Measurements from ENCODE around the gene DAGLA.
"Not testable (repeated sequence)": the region's sequence is repeated elsewhere in the genome, so short reads cannot be mapped to it uniquely, and the experiment has no call there.

Gene DAGLA, protein sequence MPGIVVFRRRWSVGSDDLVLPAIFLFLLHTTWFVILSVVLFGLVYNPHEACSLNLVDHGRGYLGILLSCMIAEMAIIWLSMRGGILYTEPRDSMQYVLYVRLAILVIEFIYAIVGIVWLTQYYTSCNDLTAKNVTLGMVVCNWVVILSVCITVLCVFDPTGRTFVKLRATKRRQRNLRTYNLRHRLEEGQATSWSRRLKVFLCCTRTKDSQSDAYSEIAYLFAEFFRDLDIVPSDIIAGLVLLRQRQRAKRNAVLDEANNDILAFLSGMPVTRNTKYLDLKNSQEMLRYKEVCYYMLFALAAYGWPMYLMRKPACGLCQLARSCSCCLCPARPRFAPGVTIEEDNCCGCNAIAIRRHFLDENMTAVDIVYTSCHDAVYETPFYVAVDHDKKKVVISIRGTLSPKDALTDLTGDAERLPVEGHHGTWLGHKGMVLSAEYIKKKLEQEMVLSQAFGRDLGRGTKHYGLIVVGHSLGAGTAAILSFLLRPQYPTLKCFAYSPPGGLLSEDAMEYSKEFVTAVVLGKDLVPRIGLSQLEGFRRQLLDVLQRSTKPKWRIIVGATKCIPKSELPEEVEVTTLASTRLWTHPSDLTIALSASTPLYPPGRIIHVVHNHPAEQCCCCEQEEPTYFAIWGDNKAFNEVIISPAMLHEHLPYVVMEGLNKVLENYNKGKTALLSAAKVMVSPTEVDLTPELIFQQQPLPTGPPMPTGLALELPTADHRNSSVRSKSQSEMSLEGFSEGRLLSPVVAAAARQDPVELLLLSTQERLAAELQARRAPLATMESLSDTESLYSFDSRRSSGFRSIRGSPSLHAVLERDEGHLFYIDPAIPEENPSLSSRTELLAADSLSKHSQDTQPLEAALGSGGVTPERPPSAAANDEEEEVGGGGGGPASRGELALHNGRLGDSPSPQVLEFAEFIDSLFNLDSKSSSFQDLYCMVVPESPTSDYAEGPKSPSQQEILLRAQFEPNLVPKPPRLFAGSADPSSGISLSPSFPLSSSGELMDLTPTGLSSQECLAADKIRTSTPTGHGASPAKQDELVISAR

GRCh38 chr11:61679893-61680621, at the start of gene DAGLA:
Gene DAGLA (plus strand): TSS chr11:61680391. CDS start chr11:61720156, 39,765 bp downstream.
- no peak for DNase-seq

- no peak for DNase-seq
These were observed 48.1 kb upstream of the DAGLA start for GRCh38 chr11:61632096-61632495.

DNA sequence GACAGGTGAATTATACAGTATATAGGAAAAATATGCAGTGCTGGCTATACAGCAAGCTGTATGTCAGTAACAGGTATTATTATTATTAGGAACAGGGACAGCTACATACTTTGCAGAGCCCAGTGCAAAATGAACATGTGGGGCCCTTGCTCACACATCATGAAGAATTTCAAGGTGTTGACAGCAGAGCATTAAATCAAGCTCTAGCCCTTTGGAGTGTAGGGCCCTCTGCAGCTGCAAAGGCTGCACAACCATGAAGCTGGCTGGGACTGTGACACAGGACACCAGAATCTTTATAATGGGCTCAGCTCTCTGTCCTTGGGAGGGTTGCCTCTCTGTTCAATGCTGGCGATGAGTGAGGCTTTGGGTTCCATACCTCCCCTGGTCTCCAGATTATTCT, 44.9 kb upstream of the DAGLA start:
- DNase-seq = peak; percentile 66

DNA sequence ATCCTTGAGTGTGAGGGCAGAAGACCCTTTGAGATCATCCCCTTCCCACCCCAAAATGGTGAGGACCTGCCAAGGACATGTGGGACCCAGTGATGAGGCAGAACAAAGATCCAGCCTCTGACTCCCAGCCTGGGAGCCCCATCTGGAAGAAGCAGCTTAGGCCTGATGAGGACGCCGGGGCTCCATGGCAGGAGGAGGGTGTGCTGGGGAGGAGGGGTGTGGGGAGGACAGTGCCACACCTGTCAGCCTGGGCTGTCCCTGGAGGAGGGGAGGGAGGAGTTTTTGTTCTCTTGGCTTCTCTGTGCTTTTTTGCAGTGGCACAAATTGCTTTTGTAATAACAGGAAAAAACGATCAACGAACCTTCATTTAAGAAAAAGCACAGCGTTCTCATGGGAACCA, 44.4 kb upstream of the DAGLA start:
- no peak for DNase-seq

GRCh38 chr11:61636676-61637075, 43.5 kb upstream of the DAGLA start:
- no peak for DNase-seq

- DNase-seq = peak; percentile 52
These were observed 42.9 kb upstream of the DAGLA start for GRCh38 chr11:61637277-61637676.

GRCh38 chr11:61639816-61640443, 40.3 kb upstream of the DAGLA start:
- no peak for DNase-seq

GRCh38 chr11:61642162-61642561, 38.0 kb upstream of the DAGLA start:
- no peak for DNase-seq

GRCh38 chr11:61645179-61645868, 34.9 kb upstream of the DAGLA start:
- no peak for DNase-seq

DNA sequence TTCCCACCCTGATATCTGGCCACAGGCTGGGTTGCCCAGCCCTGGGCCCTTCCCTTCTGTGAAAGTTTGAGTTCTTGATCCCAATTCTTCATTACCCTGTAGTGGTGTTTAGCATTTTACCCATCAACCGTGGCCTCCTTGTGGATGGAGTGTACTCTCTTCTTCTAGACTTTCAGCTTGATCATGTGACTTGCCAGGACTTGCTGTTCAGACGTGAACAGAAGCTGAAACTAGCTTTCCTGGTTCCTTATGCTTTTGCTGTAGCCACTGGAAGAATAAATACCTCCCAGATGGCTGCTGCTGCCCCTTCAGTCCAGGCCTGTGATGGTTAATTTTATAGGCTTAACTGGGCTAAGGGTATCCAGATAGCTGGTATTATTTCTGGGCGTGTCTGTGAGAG, 32.7 kb upstream of the DAGLA start:
- DNase-seq = no peak

DNA sequence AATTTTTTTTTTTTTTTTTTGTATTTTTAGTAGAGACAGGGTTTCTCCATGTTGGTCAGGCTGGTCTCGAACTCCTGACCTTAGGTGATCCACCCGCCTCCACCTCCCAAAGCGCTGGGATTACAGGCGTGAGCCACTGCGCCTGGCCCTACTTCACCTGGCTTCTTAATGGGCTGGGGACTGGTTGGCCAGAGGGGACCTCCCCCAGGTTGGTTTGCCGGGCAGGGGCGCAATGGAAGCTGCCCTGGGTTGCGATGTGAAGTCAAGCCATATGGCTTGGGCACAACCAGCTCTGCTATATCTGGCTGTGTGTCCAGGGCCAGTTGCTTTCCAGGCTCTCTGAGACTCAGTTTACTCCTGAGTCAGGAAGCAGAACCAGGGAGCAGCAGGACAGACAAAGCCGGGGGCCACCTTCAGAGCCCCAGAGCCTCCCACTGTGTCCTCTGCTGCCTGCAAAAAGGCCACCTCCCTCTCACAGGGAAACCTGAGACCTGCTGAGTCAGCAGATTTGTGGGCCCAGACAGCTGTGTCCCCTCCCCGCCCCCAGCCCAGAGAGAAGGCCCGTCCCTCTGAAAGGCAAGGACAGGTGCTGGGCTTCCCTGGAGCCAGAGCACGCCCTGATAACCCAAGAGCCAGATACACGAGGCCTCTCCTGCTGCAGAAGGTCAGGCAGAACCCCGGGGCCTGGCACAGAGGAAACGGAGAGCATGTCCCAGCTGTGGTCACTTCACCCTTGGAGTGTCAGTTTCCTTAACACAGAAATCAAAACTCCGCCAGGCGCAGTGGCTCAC, 29.2 kb upstream of the DAGLA start:
- DNase-seq = no peak

GRCh38 chr11:61652135-61652534, 28.1 kb upstream of the DAGLA start:
- no peak for DNase-seq

DNA sequence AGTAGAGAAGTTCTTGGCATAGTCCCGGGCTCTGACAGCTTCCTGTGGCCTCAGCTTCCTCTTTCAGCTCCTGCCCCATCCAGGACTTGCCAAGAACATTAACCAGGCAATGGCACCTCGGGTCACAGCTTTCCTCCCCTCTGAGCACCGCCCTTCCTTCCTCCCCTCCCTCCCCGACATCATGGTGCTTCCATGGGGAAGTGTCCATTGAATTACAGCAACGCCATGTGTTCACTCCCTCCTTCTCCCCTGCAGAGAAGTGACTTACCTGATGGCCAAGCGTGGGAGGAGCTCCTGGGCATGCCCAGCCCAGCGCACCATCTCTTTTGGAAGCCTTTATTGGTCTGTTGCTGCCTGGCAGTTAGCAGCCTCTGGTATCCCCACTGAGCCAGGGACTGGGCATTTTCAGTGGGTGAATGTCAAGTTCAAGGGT, 25.8 kb upstream of the DAGLA start:
- no peak for DNase-seq

- DNase-seq = not testable (repeated sequence)
These were observed 24.7 kb upstream of the DAGLA start for GRCh38 chr11:61655266-61656159.

DNA sequence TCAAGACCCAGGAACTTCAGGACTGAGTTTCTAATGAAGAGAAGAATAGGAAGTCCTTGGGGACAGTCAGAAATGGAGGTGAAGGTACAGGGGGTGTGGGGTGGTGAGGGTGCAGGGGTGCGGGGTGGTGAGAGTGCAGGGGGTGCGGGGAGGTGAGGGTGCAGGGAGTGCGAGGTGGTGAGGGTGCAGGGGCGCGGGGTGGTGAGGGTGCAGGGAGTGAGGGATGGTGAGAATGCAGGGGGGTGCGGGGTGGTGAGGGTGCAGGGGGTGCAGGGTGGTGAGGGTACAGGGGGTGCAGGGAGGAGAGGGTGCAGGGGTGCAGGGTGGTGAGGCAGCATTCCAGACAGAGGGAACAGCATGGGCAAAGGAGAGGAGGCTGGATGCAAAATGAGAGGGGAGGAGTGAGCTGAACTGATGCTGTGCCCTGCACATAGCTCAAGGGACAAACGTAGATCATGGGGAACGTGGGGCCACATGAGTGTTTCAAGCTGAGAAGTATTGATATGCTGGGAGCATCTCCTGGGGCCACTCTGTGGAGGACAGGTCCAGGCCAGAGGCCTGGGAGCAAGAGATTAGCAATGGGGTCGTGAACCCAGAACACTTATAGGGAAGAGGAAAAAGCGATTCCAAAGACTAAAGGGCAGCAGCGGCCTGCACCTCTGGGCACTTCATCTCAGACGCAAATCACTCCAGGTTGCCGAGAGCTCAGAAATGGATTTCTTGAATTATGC, 23.7 kb upstream of the DAGLA start:
- DNase-seq = no peak

GRCh38 chr11:61657566-61658290, 22.5 kb upstream of the DAGLA start:
- DNase-seq = no peak

DNA sequence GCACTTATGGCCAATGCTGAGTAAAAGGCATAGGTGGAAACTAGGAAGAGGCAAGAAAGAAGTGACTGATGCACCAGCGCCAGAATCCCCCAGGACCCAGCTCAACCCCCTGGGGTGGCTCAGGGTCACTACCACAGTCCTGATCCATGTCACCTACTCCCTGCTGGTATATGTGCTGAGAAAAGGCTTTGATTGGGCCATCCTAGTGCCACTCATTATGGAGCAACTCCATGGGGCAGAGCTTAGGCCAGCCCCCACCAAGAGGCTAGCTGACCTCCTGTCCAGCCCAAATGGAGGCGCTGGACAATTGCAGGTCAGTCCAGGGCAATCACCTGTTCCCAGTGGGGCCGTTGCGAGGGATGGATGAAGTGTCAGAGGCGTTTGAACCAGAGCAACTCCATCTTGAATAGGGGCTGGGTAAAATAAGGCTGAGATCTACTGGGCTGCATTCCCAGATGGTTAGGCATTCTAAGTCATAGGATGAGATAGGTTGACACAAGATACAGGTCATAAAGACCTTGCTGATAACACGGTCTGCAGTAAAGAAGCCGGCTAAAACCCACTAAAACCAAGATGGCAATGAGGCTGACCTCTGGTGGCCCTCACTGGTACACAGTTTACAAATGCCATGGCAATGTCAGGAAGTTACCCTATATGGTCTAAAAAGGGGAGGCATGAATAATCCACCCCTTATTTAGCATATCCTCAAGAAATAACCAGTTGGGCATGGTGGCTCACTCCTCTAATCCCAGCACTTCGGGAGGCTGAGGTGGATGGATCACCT, 20.6 kb upstream of the DAGLA start:
- DNase-seq = no peak

DNA sequence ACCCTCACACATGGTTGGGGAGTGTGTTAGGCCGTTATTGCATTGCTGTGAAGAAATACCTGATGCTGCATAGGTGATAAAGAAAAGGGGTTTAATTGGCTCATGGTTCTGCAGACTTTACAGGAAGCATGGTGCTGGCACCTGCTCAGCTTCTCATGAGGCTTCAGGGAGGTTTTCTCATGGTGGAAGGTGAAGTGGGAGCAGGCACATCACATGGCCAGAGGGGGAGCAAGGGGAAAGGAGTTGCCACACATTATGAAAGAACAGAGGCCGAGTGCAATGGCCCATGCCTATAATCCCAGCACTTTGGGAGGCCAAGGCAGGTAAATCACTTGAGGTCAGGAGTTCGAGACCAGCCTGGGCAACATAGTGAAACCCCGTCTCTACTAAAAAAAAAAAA, 19.2 kb upstream of the DAGLA start:
- not testable (repeated sequence) for DNase-seq

All from SHP77 treated with DMSO at 0.1 percent for 48 hours (cell line).